GM12878 (cell line): ENCODE results near the gene ZNF554. TPM values are rescaled to one million over a fixed set of nuclear protein-coding genes. Genes with fewer than 3 reads are reported as not detected.

Experiments used
- ATF7 ChIP-seq: fragments of 450-650 bp; IDR thresholded peaks from 2 replicates; pipeline ENCODE4 v1.6.1; 2016; ENCODE audit warnings: low read depth, mild to moderate bottlenecking
- BMI1 ChIP-seq: fragments of 450-650 bp; IDR thresholded peaks from 2 replicates; pipeline ENCODE4 v1.6.1; 2016; ENCODE audit warnings: mild to moderate bottlenecking, moderate library complexity, borderline replicate concordance
- NR2C1 ChIP-seq: fragments of 450-650 bp; IDR thresholded peaks from 2 replicates; pipeline ENCODE4 v1.6.1; 2017; ENCODE audit warnings: antibody characterized with exemption, mild to moderate bottlenecking, moderate library complexity
- NR2F1 ChIP-seq: fragments of 450-650 bp; conservative IDR thresholded peaks from 2 replicates; pipeline ENCODE4 v1.6.1; 2017; ENCODE audit warnings: mild to moderate bottlenecking
- RAD21 ChIP-seq: IDR thresholded peaks from 2 replicates; pipeline ENCODE4 v1.6.1; 2011; ENCODE audit warnings: mild to moderate bottlenecking, low read depth, low read length, moderate library complexity; ENCODE audit not compliant: insufficient read depth
- RELA ChIP-seq: fragments of 450-650 bp; IDR thresholded peaks from 2 replicates; pipeline ENCODE4 v1.8.0; 2014; ENCODE audit warnings: borderline replicate concordance; ENCODE audit not compliant: partially characterized antibody
- RFX5 ChIP-seq: IDR thresholded peaks from 2 replicates; pipeline ENCODE4 v1.6.1; 2011; ENCODE audit warnings: low read depth, low read length, improper control_type of control experiment
- RUNX3 ChIP-seq: IDR thresholded peaks from 2 replicates; pipeline ENCODE4 v1.6.1; 2012; ENCODE audit warnings: low read length, inconsistent platforms
- SREBF2 ChIP-seq: IDR thresholded peaks from 2 replicates; pipeline ENCODE4 v1.6.1; 2012; ENCODE audit warnings: mild to moderate bottlenecking, low read length
- ZNF622 ChIP-seq: fragments of 450-650 bp; IDR thresholded peaks from 2 replicates; pipeline ENCODE4 v1.6.1; 2017; ENCODE audit warnings: mild to moderate bottlenecking, inconsistent platforms
- ZSCAN29 ChIP-seq: fragments of 450-650 bp; IDR thresholded peaks from 2 replicates; pipeline ENCODE4 v1.6.1; 2017; ENCODE audit warnings: mild to moderate bottlenecking, moderate library complexity
- polyA plus RNA-seq, 11 experiments: library from polyadenylated mRNA; depleted of rRNA in 4 of 11; unstranded in 6 of 11; stranded (reverse) in 5 of 11; fragments of >200 nt; fragmentation: Nextera tagmentation in 4 of 11; fragmentation: Illumina TruSeq in 1 of 11; extraction: Ambion mirVana in 4 of 11; extraction: Trizol in 1 of 11; gene quantifications; 1 replicate in 1 of 11; 2 replicates in 10 of 11; pipeline versions ENCODE4 v1.2.1 to v1.2.3, GENCODE V29; 2011 to 2016; ENCODE audit warnings: inconsistent platforms in 2 of 11, missing spikeins in 2 of 11, low read depth in 1 of 11
- total RNA-seq, 4 experiments: library from RNA; depleted of rRNA in 3 of 4; stranded (reverse); fragments of >200 nt in 3 of 4; fragmentation: Illumina TruSeq in 1 of 4; extraction: Trizol in 1 of 4; gene quantifications; 2 replicates each; pipeline versions ENCODE4 v1.2.1 to v1.2.3, GENCODE V29; 2013 to 2021
- TF ChIP-seq, protein P1 (sequence below): fragments of 150-350 bp; IDR thresholded peaks from 2 replicates; pipeline ENCODE4 v1.6.1; 2014; ENCODE audit warnings: mild to moderate bottlenecking, low read depth, low read length
- TF ChIP-seq, protein P2 (sequence below): IDR thresholded peaks from 2 replicates; pipeline ENCODE4 v1.6.1; 2011; ENCODE audit warnings: low read depth, low read length, improper control_type of control experiment, borderline replicate concordance
- TF ChIP-seq, protein P3 (sequence below): fragments of 450-650 bp; formaldehyde crosslinking; IDR thresholded peaks from 2 replicates; pipeline ENCODE4 v1.4.0; 2022; ENCODE audit warnings: mild to moderate bottlenecking, moderate library complexity
- TF ChIP-seq, protein P4 (sequence below): fragments of 450-650 bp; IDR thresholded peaks from 2 replicates; pipeline ENCODE4 v1.6.1; 2017; ENCODE audit warnings: mild to moderate bottlenecking, moderate library complexity
- TF ChIP-seq, protein P5 (sequence below): IDR thresholded peaks from 2 replicates; pipeline ENCODE4 v1.6.1; 2012; ENCODE audit warnings: low read length, inconsistent platforms
- TF ChIP-seq, protein P6 (sequence below): fragments of 450-650 bp; IDR thresholded peaks from 2 replicates; pipeline ENCODE4 v1.6.1; 2017; ENCODE audit warnings: mild to moderate bottlenecking

Gene ZNF554
- total and polyA plus RNA-seq, 10 of the 15 experiments (the other 5 are each of a cell fraction or from before 2014, with no cell fraction given), result 0.19 to 2.1 (median 1.4) TPM

DNA sequence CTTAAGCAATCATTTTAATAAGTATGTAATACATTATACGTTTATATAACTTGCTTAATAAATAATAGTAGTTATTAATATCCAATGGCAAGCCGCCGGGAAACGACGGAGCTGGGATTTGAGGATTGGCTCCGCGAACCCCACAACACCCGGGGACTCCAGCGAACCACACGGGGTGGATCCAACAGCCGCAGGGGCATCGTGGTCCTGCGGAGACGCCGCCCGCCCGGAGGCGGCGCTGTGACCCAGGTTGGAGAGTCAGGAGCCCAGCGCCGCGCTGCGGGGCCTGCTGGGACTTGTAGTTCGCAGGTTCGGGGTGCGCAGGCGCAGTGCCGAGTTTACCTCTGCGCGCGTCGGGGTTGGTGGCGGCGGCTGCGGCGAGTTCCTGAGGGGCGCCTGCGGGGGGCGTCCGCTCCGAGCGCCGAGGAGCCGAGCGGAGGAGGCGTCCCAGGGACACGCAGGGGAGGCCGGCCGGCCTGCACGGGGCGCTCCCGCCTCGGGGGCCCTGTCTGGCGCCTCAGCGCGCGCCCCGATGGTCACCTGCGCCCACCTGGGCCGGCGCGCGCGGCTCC is at the start of gene ZNF554 (continued):
- TF ChIP-seq BMI1, result no peak
- TF ChIP-seq RELA, result peak; percentile 90
- TF ChIP-seq, protein P1, sequence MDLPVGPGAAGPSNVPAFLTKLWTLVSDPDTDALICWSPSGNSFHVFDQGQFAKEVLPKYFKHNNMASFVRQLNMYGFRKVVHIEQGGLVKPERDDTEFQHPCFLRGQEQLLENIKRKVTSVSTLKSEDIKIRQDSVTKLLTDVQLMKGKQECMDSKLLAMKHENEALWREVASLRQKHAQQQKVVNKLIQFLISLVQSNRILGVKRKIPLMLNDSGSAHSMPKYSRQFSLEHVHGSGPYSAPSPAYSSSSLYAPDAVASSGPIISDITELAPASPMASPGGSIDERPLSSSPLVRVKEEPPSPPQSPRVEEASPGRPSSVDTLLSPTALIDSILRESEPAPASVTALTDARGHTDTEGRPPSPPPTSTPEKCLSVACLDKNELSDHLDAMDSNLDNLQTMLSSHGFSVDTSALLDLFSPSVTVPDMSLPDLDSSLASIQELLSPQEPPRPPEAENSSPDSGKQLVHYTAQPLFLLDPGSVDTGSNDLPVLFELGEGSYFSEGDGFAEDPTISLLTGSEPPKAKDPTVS, result no peak
- TF ChIP-seq, protein P2, sequence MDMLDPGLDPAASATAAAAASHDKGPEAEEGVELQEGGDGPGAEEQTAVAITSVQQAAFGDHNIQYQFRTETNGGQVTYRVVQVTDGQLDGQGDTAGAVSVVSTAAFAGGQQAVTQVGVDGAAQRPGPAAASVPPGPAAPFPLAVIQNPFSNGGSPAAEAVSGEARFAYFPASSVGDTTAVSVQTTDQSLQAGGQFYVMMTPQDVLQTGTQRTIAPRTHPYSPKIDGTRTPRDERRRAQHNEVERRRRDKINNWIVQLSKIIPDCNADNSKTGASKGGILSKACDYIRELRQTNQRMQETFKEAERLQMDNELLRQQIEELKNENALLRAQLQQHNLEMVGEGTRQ, result no peak; the same call in 1 of the 2 replicates
- peak; percentile 66 for TF ChIP-seq RUNX3
- TF ChIP-seq, protein P3, sequence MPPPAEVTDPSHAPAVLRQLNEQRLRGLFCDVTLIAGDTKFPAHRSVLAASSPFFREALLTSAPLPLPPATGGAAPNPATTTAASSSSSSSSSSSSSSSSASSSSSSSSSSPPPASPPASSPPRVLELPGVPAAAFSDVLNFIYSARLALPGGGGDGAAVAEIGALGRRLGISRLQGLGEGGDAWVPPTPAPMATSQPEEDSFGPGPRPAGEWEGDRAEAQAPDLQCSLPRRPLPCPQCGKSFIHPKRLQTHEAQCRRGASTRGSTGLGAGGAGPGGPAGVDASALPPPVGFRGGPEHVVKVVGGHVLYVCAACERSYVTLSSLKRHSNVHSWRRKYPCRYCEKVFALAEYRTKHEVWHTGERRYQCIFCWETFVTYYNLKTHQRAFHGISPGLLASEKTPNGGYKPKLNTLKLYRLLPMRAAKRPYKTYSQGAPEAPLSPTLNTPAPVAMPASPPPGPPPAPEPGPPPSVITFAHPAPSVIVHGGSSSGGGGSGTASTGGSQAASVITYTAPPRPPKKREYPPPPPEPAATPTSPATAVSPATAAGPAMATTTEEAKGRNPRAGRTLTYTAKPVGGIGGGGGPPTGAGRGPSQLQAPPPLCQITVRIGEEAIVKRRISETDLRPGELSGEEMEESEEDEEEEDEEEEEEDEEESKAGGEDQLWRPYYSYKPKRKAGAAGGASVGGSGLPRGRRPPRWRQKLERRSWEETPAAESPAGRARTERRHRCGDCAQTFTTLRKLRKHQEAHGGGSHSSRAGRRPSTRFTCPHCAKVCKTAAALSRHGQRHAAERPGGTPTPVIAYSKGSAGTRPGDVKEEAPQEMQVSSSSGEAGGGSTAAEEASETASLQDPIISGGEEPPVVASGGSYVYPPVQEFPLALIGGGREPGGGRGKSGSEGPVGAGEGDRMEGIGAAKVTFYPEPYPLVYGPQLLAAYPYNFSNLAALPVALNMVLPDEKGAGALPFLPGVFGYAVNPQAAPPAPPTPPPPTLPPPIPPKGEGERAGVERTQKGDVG, result no peak
- TF ChIP-seq NR2C1, result peak; percentile 76
- TF ChIP-seq, protein P4, sequence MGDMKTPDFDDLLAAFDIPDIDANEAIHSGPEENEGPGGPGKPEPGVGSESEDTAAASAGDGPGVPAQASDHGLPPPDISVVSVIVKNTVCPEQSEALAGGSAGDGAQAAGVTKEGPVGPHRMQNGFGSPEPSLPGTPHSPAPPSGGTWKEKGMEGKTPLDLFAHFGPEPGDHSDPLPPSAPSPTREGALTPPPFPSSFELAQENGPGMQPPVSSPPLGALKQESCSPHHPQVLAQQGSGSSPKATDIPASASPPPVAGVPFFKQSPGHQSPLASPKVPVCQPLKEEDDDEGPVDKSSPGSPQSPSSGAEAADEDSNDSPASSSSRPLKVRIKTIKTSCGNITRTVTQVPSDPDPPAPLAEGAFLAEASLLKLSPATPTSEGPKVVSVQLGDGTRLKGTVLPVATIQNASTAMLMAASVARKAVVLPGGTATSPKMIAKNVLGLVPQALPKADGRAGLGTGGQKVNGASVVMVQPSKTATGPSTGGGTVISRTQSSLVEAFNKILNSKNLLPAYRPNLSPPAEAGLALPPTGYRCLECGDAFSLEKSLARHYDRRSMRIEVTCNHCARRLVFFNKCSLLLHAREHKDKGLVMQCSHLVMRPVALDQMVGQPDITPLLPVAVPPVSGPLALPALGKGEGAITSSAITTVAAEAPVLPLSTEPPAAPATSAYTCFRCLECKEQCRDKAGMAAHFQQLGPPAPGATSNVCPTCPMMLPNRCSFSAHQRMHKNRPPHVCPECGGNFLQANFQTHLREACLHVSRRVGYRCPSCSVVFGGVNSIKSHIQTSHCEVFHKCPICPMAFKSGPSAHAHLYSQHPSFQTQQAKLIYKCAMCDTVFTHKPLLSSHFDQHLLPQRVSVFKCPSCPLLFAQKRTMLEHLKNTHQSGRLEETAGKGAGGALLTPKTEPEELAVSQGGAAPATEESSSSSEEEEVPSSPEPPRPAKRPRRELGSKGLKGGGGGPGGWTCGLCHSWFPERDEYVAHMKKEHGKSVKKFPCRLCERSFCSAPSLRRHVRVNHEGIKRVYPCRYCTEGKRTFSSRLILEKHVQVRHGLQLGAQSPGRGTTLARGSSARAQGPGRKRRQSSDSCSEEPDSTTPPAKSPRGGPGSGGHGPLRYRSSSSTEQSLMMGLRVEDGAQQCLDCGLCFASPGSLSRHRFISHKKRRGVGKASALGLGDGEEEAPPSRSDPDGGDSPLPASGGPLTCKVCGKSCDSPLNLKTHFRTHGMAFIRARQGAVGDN, result peak; percentile 73
- TF ChIP-seq ZSCAN29, result no peak
- TF ChIP-seq, protein P5, sequence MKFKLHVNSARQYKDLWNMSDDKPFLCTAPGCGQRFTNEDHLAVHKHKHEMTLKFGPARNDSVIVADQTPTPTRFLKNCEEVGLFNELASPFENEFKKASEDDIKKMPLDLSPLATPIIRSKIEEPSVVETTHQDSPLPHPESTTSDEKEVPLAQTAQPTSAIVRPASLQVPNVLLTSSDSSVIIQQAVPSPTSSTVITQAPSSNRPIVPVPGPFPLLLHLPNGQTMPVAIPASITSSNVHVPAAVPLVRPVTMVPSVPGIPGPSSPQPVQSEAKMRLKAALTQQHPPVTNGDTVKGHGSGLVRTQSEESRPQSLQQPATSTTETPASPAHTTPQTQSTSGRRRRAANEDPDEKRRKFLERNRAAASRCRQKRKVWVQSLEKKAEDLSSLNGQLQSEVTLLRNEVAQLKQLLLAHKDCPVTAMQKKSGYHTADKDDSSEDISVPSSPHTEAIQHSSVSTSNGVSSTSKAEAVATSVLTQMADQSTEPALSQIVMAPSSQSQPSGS, result no peak
- TF ChIP-seq ZNF622, result no peak
- no peak for TF ChIP-seq SREBF2
- TF ChIP-seq ATF7, result no peak
- peak; percentile 72 for TF ChIP-seq NR2F1
- no peak for TF ChIP-seq RFX5
- TF ChIP-seq RAD21, result peak; percentile 50; the same call in 1 of the 2 replicates
- TF ChIP-seq, protein P6, sequence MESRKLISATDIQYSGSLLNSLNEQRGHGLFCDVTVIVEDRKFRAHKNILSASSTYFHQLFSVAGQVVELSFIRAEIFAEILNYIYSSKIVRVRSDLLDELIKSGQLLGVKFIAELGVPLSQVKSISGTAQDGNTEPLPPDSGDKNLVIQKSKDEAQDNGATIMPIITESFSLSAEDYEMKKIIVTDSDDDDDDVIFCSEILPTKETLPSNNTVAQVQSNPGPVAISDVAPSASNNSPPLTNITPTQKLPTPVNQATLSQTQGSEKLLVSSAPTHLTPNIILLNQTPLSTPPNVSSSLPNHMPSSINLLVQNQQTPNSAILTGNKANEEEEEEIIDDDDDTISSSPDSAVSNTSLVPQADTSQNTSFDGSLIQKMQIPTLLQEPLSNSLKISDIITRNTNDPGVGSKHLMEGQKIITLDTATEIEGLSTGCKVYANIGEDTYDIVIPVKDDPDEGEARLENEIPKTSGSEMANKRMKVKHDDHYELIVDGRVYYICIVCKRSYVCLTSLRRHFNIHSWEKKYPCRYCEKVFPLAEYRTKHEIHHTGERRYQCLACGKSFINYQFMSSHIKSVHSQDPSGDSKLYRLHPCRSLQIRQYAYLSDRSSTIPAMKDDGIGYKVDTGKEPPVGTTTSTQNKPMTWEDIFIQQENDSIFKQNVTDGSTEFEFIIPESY, result no peak
